Fibroblast of gingiva (primary cell): ENCODE measurements around the gene CCBE1.

Experiments
- DNase-seq: peaks from one replicate; pipeline ENCODE4 v3.0.0-alpha.2; 2011; ENCODE audit warnings: low read depth

CCBE1 gene

GRCh38 chr18:59492756-59493421, 204.3 kb downstream of the CCBE1 start:
- DNase-seq: no peak

GRCh38 chr18:59488899-59489298, 208.3 kb downstream of the CCBE1 start:
- DNase-seq: no peak

- DNase-seq: no peak
Observed at GRCh38 chr18:59485382-59485781, 211.8 kb downstream of the CCBE1 start.

- DNase-seq: peak; percentile 97
Observed at GRCh38 chr18:59484561-59485328, 212.5 kb downstream of the CCBE1 start.

GRCh38 chr18:59484131-59484530, 213.1 kb downstream of the CCBE1 start:
- DNase-seq: peak; percentile 29

- DNase-seq: peak; percentile 30
Observed at GRCh38 chr18:59481436-59481835, 215.8 kb downstream of the CCBE1 start.

GRCh38 chr18:59479776-59480175, 217.4 kb downstream of the CCBE1 start:
- DNase-seq: no peak

GRCh38 chr18:59478591-59478990, 218.6 kb downstream of the CCBE1 start:
- DNase-seq: peak; percentile 71

GRCh38 chr18:59477849-59478248, 219.4 kb downstream of the CCBE1 start:
- no peak for DNase-seq

GRCh38 chr18:59470561-59471121, 226.6 kb downstream of the CCBE1 start:
- no peak for DNase-seq

- DNase-seq: no peak
Observed at GRCh38 chr18:59469463-59470180, 227.6 kb downstream of the CCBE1 start.

- DNase-seq: no peak
Observed at GRCh38 chr18:59468821-59469220, 228.4 kb downstream of the CCBE1 start.

- DNase-seq: no peak
Observed at GRCh38 chr18:59467497-59467896, 229.7 kb downstream of the CCBE1 start.

GRCh38 chr18:59466980-59467379, 230.2 kb downstream of the CCBE1 start:
- no peak for DNase-seq

GRCh38 chr18:59464486-59464885, 232.7 kb downstream of the CCBE1 start:
- no peak for DNase-seq

GRCh38 chr18:59461171-59461570, 236.1 kb downstream of the CCBE1 start:
- no peak for DNase-seq

GRCh38 chr18:59460072-59460420, 237.2 kb downstream of the CCBE1 start:
- peak; percentile 24 for DNase-seq

GRCh38 chr18:59459369-59460071, 237.7 kb downstream of the CCBE1 start:
- DNase-seq: peak; percentile 75

GRCh38 chr18:59458575-59458974, 238.6 kb downstream of the CCBE1 start:
- no peak for DNase-seq

GRCh38 chr18:59456657-59457056, 240.6 kb downstream of the CCBE1 start:
- no peak for DNase-seq

- DNase-seq: no peak
Observed at GRCh38 chr18:59455728-59456276, 241.4 kb downstream of the CCBE1 start.
